K562 (cell line): ENCODE measurements around the gene MFSD6. TPM values are rescaled to one million over a fixed set of nuclear protein-coding genes. Genes with fewer than 3 reads are reported as not detected.
A peak's percentile ranks its signal among the peaks of the same experiment; 100 is the strongest.

ENCODE experiments used
- ATAC-seq: fragments of 200-7000 bp; cut with Tn5 transposase; 3 replicates; pipeline ENCODE4 v1.9.1; 2020; ENCODE audit warnings: moderate library complexity
- BruUV-seq: library from RNA; stranded (reverse); fragments of 400-500 nt; replicated peaks from 2 replicates; lab custom pipeline; 2021; lab: Mats Ljungman, UMichigan
- CTCF ChIA-PET: fragments of 300-600 bp; formaldehyde crosslinking; extraction: SDS; loops from one replicate; lab custom pipeline; 2021; ENCODE audit warnings: low intra/inter-chr PET ratio; lab: Yijun Ruan, JAX
- POLR2A ChIA-PET: fragments of 300-600, 350-650 bp; sonication (Branson Sonifier 250); formaldehyde crosslinking; extraction: SDS; loops from one replicate; lab custom pipeline; 2021; ENCODE audit warnings: antibody characterized with exemption, inconsistent platforms; lab: Yijun Ruan, JAX
- DNase-seq, 4 experiments: peaks; one replicate each; pipeline versions ENCODE4 v3.0.0 to v3.0.0-alpha.2; 2011 to 2018; ENCODE audit warnings: low spot score in 3 of 4, mixed read lengths in 3 of 4; ENCODE audit errors: extremely low read depth in 1 of 4
- FAIRE-seq: peaks from 2 replicates; lab custom pipeline; 2011; peaks lifted over from hg19 to GRCh38; lab: Jason Lieb, UNC
- H2AFZ ChIP-seq: 2 replicates; pipeline ENCODE4 v1.6.0; 2011; ENCODE audit warnings: low read depth, low read length, control low read depth, inconsistent platforms
- H3K27ac ChIP-seq: fragments of 200-600 bp; 3 replicates; pipeline ENCODE4 v1.8.0; 2011; ENCODE audit warnings: low read depth, mild to moderate bottlenecking, control low read depth, inconsistent platforms, low read length, moderate library complexity, mixed read lengths; ENCODE audit errors: extremely low read depth
- H3K27me3 ChIP-seq, 2 experiments: fragments of 300-600 bp in 1 of 2; 2 replicates in 1 of 2; 3 replicates in 1 of 2; pipeline versions ENCODE4 v1.6.0 to v1.8.0; 2011; ENCODE audit warnings: inconsistent platforms in 2 of 2, low read length in 2 of 2, mild to moderate bottlenecking in 1 of 2, mixed read lengths in 1 of 2, moderate library complexity in 1 of 2; ENCODE audit not compliant: control insufficient read depth in 2 of 2, insufficient read depth in 2 of 2
- H3K36me3 ChIP-seq: fragments of 300-600 bp; 3 replicates; pipeline ENCODE4 v1.8.0; 2011; ENCODE audit warnings: mild to moderate bottlenecking, low read length, inconsistent platforms; ENCODE audit not compliant: control insufficient read depth, insufficient read depth
- H3K4me1 ChIP-seq, 2 experiments: fragments of 200-600 bp in 1 of 2; replicated peaks in 1 of 2; 2 replicates in 1 of 2; 3 replicates in 1 of 2; pipeline versions ENCODE4 v1.5.1 to v1.8.0; 2011; ENCODE audit warnings: inconsistent platforms in 2 of 2, low read length in 2 of 2, mild to moderate bottlenecking in 1 of 2, mixed read lengths in 1 of 2, moderate library complexity in 1 of 2; ENCODE audit not compliant: control insufficient read depth in 2 of 2, insufficient read depth in 2 of 2
- H3K4me2 ChIP-seq: 2 replicates; pipeline ENCODE4 v1.6.1; 2011; ENCODE audit warnings: low read length, control low read depth, inconsistent platforms, mixed read lengths; ENCODE audit not compliant: insufficient read depth
- H3K4me3 ChIP-seq: fragments of 200-600 bp; sonication (generic), shearing (Covaris generic); 2 replicates; pipeline ENCODE4 v1.5.1; 2016; ENCODE audit warnings: control low read depth, inconsistent platforms
- H3K79me2 ChIP-seq: fragments of 200-600 bp; 3 replicates; pipeline ENCODE4 v1.8.0; 2011; ENCODE audit warnings: low read length, inconsistent platforms; ENCODE audit not compliant: control insufficient read depth, insufficient read depth
- H3K9ac ChIP-seq, 2 experiments: 2 replicates each; pipeline versions ENCODE4 v1.6.0 to v1.6.1; 2011; ENCODE audit warnings: low read depth in 2 of 2, low read length in 2 of 2, control low read depth in 1 of 2, inconsistent platforms in 1 of 2, mild to moderate bottlenecking in 1 of 2, mixed read lengths in 1 of 2; ENCODE audit not compliant: insufficient read depth in 1 of 2
- H3K9me1 ChIP-seq: one replicate; pipeline ENCODE4 v1.6.0; 2011; ENCODE audit warnings: inconsistent platforms, mild to moderate bottlenecking, low read length, moderate library complexity; ENCODE audit not compliant: control insufficient read depth, insufficient read depth
- H3K9me3 ChIP-seq: replicated peaks from 2 replicates; pipeline ENCODE4 v1.5.1; 2011; ENCODE audit warnings: low read depth, low read length, inconsistent platforms; ENCODE audit not compliant: control insufficient read depth, insufficient read depth
- H4K20me1 ChIP-seq: replicated peaks from 2 replicates; pipeline ENCODE4 v1.6.1; 2011; ENCODE audit warnings: low read length, inconsistent platforms, mixed read lengths; ENCODE audit not compliant: control insufficient read depth, insufficient read depth
- ELF2 ChIP-seq: fragments of 250-450 bp; sonication (Bioruptor Pico); IDR thresholded peaks from 2 replicates; pipeline ENCODE4 v1.5.0; 2021; ENCODE audit warnings: mild to moderate bottlenecking
- IRF1 ChIP-seq: sonication (generic); formaldehyde crosslinking; IDR thresholded peaks from 2 replicates; pipeline ENCODE4 v1.8.0; 2022; ENCODE audit warnings: missing genetic modification reagents, mild to moderate bottlenecking, borderline replicate concordance
- SFPQ ChIP-seq: fragments of 200-400 bp; formaldehyde crosslinking; IDR thresholded peaks from 2 replicates; pipeline ENCODE4 v1.6.1; 2017; ENCODE audit warnings: mild to moderate bottlenecking, low read depth, low read length, moderate library complexity
- ZBTB43 ChIP-seq: sonication (generic); formaldehyde crosslinking; IDR thresholded peaks from 2 replicates; pipeline ENCODE4 v1.8.0; 2023; ENCODE audit warnings: mild to moderate bottlenecking, missing genetic modification reagents
- WGBS: fragments of 100-300 bp; shearing (Covaris generic); methylation state at CpG from one replicate; pipeline ENCODE4 v1.1.6; 2016; ENCODE audit warnings: low coverage, mixed read lengths; ENCODE audit not compliant: insufficient coverage; ENCODE audit errors: missing lambda C conversion rate; 5-methylcytosine and 5-hydroxymethylcytosine counted together
- in situ Hi-C: fragments of 300-500 bp; cut with MboI; formaldehyde crosslinking; loops from 4 replicates; pipeline ENCODE4 v1.15.0; 2018; ENCODE audit warnings: inconsistent platforms, mixed read lengths
- intact Hi-C: fragments of 100-400 bp; cut with micrococcal nuclease; formaldehyde crosslinking; loops from 2 replicates; pipeline ENCODE4 v1.14.2; 2022
- polyA plus RNA-seq, 8 experiments: library from polyadenylated mRNA; depleted of rRNA in 4 of 8; stranded (reverse) in 5 of 8; unstranded in 3 of 8; fragments of >200 nt; fragmentation: Nextera tagmentation in 2 of 8; fragmentation: Illumina TruSeq in 1 of 8; extraction: Ambion mirVana in 2 of 8; extraction: Trizol in 1 of 8; gene quantifications; 2 replicates each; pipeline versions ENCODE4 v1.2.1 to v1.2.3, GENCODE V29; 2011 to 2014; ENCODE audit warnings: inconsistent platforms in 1 of 8, missing spikeins in 1 of 8
- total RNA-seq, 7 experiments: library from RNA; depleted of rRNA in 6 of 7; stranded (reverse); fragments of >200 nt in 6 of 7; fragmentation: Illumina TruSeq in 2 of 7; extraction: Trizol in 2 of 7; gene quantifications; 2 replicates each; pipeline versions ENCODE4 v1.2.1 to v1.2.3, GENCODE V29; 2011 to 2021; ENCODE audit warnings: low replicate concordance in 1 of 7
- TF ChIP-seq, protein P1 (sequence below): sonication (generic); formaldehyde crosslinking; IDR thresholded peaks from 2 replicates; pipeline ENCODE4 v1.8.1; 2023; ENCODE audit warnings: mild to moderate bottlenecking, missing genetic modification reagents
- TF ChIP-seq, protein P2 (sequence below): fragments of 250-450 bp; sonication (Bioruptor Pico); IDR thresholded peaks from 2 replicates; pipeline ENCODE4 v1.5.0; 2020; ENCODE audit warnings: mild to moderate bottlenecking

Gene MFSD6
- total and polyA plus RNA-seq, 9 of the 15 experiments (the other 6 are each of a cell fraction or from before 2014, with no cell fraction given), result 1.1 to 7.9 (median 4.4) TPM

DNA sequence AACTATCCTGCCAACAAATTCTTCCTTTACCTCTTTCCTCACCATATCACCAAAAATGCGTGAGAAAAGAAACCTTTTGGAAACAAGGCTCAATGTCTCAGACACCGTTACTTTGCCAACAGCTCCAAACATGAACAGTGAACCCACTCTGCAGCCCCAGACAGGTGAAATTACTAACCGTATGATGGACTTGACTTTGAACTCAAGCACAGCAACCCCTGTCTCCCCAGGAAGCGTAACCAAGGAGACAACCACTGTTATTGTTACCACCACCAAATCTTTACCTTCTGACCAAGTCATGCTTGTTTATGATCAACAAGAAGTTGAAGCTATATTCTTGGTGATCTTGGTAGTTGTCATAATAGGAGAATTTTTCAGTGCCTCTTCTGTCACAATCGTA, 28.4 kb downstream of the MFSD6 start:
- CTCF ChIA-PET, result no interaction called here
- no peaks in the 10 kb centered on the region for H4K20me1 ChIP-seq
- 93% methylated on average over 3 of the region's 5 CpGs for WGBS
- H2AFZ ChIP-seq, result no peak overlapping the region
- H3K9ac ChIP-seq, result no peak overlapping the region
- H3K79me2 ChIP-seq, result no peaks in the 10 kb centered on the region
- no TSS peak for BruUV-seq
- H3K4me2 ChIP-seq, result no peak overlapping the region
- no peaks in the 10 kb centered on the region for H3K27me3 ChIP-seq
- in situ Hi-C loops, result no loop called here
- no peak overlapping the region for H3K4me3 ChIP-seq
- intact Hi-C loops, result no loop called here
- ATAC-seq (no peak), FAIRE-seq (peak; percentile 26), DNase-seq (no peak)
- POLR2A ChIA-PET, result no interaction called here
- H3K36me3 ChIP-seq, result no peaks in the 10 kb centered on the region
- H3K4me1 ChIP-seq, result peaks cover 0 to 2% of the 10 kb centered on the region in 2 experiments; a peak in 3 of 5 replicates
- no peak overlapping the region for H3K27ac ChIP-seq
- no peaks in the 10 kb centered on the region for H3K9me1 ChIP-seq
- H3K9me3 ChIP-seq, result no peaks in the 10 kb centered on the region
- TF ChIP-seq, protein P1, sequence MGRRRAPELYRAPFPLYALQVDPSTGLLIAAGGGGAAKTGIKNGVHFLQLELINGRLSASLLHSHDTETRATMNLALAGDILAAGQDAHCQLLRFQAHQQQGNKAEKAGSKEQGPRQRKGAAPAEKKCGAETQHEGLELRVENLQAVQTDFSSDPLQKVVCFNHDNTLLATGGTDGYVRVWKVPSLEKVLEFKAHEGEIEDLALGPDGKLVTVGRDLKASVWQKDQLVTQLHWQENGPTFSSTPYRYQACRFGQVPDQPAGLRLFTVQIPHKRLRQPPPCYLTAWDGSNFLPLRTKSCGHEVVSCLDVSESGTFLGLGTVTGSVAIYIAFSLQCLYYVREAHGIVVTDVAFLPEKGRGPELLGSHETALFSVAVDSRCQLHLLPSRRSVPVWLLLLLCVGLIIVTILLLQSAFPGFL (CRISPR knock-in tag), result no peak
- TF ChIP-seq IRF1 (CRISPR knock-in tag) (no peak), ELF2 (CRISPR knock-in tag) (no peak), ZBTB43 (CRISPR knock-in tag) (no peak), SFPQ (no peak)
- TF ChIP-seq, protein P2, sequence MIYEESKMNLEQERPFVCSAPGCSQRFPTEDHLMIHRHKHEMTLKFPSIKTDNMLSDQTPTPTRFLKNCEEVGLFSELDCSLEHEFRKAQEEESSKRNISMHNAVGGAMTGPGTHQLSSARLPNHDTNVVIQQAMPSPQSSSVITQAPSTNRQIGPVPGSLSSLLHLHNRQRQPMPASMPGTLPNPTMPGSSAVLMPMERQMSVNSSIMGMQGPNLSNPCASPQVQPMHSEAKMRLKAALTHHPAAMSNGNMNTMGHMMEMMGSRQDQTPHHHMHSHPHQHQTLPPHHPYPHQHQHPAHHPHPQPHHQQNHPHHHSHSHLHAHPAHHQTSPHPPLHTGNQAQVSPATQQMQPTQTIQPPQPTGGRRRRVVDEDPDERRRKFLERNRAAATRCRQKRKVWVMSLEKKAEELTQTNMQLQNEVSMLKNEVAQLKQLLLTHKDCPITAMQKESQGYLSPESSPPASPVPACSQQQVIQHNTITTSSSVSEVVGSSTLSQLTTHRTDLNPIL (CRISPR knock-in tag), result no peak
